ENCODE results near the gene DDX28.

Gene DDX28

GRCh38 chr16:67987460-67988160 lies 35.4 kb downstream of the DDX28 start:
- Histone ChIP-seq H2AFZ (peak overlapping the region; percentile 33), H3K36me3 (ENCODE audit: control insufficient read depth, insufficient read depth, low read length) (no peaks in the 10 kb centered on the region), H3K9me3 (ENCODE audit: control insufficient read depth, low read length) (no peaks in the 10 kb centered on the region), H3K9ac (no peak overlapping the region), H3K79me2 (no peaks in the 10 kb centered on the region), H3K4me2 (ENCODE audit: low read length) (no peak overlapping the region), H3K27ac (peak overlapping the region; percentile 57), H3K4me1 (no peaks in the 10 kb centered on the region), H3K4me3 (ENCODE audit: low read depth, low read length) (no peak overlapping the region), H3K27me3 (ENCODE audit: control insufficient read depth, insufficient read depth, low read length) (no peaks in the 10 kb centered on the region)
- no peak for TF ChIP-seq CTCF (IDR thresholded peaks at IDR 0.05)

- no peak overlapping the region for H3K27ac ChIP-seq
- H3K4me2 ChIP-seq (ENCODE audit: low read length) = no peak overlapping the region
- H3K4me3 ChIP-seq (ENCODE audit: low read depth, low read length) = no peak overlapping the region
- no peaks in the 10 kb centered on the region for H3K9me3 ChIP-seq (ENCODE audit: control insufficient read depth, low read length)
- TF ChIP-seq CTCF (IDR thresholded peaks at IDR 0.05) = no peak
- no peaks in the 10 kb centered on the region for H3K4me1 ChIP-seq
- H3K79me2 ChIP-seq = no peaks in the 10 kb centered on the region
- no peak overlapping the region for H3K9ac ChIP-seq
- no peaks in the 10 kb centered on the region for H3K36me3 ChIP-seq (ENCODE audit: control insufficient read depth, insufficient read depth, low read length)
- H3K27me3 ChIP-seq (ENCODE audit: control insufficient read depth, insufficient read depth, low read length) = no peaks in the 10 kb centered on the region
- no peak overlapping the region for H2AFZ ChIP-seq
Measured at GRCh38 chr16:67986949-67987348, 36.1 kb downstream of the DDX28 start.

GRCh38 chr16:67982011-67982696 lies 40.9 kb downstream of the DDX28 start:
- no peaks in the 10 kb centered on the region for H3K36me3 ChIP-seq (ENCODE audit: control insufficient read depth, insufficient read depth, low read length)
- H3K4me2 ChIP-seq (ENCODE audit: low read length) = no peak overlapping the region
- H2AFZ ChIP-seq = no peak overlapping the region
- no peaks in the 10 kb centered on the region for H3K27me3 ChIP-seq (ENCODE audit: control insufficient read depth, insufficient read depth, low read length)
- no peaks in the 10 kb centered on the region for H3K4me1 ChIP-seq
- TF ChIP-seq CTCF (IDR thresholded peaks at IDR 0.05) = no peak
- no peaks in the 10 kb centered on the region for H3K79me2 ChIP-seq
- H3K27ac ChIP-seq = no peak overlapping the region
- no peak overlapping the region for H3K4me3 ChIP-seq (ENCODE audit: low read depth, low read length)
- no peaks in the 10 kb centered on the region for H3K9me3 ChIP-seq (ENCODE audit: control insufficient read depth, low read length)
- no peak overlapping the region for H3K9ac ChIP-seq

- no peak for TF ChIP-seq CTCF (IDR thresholded peaks at IDR 0.05)
- H3K4me1 ChIP-seq = no peaks in the 10 kb centered on the region
- H3K9ac ChIP-seq = no peak within 1 kb of the TSS
- H3K4me3 ChIP-seq (ENCODE audit: low read depth, low read length) = no peak within 1 kb of the TSS
- no peaks in the 10 kb centered on the region for H3K9me3 ChIP-seq (ENCODE audit: control insufficient read depth, low read length)
- H3K79me2 ChIP-seq = no peaks in the 10 kb centered on the region
- no peaks in the 10 kb centered on the region for H3K36me3 ChIP-seq (ENCODE audit: control insufficient read depth, insufficient read depth, low read length)
- H3K4me2 ChIP-seq (ENCODE audit: low read length) = no peak within 1 kb of the TSS
- H3K27me3 ChIP-seq (ENCODE audit: control insufficient read depth, insufficient read depth, low read length) = no peaks in the 10 kb centered on the region
- H2AFZ ChIP-seq = no peak within 1 kb of the TSS
- H3K27ac ChIP-seq = no peak within 1 kb of the TSS
Measured at GRCh38 chr16:67979955-67980678, 42.9 kb downstream of the DDX28 start, which contains the start of gene DPEP3. TSS of gene DPEP3 (minus strand) at chr16:67980499. CDS start at chr16:67980380, 119 bp downstream.
